GM21529 (cell line): ENCODE data around the gene PLXNA2.

Experiments
- ATAC-seq: cut with Tn5 transposase; IDR thresholded peaks from one replicate; pipeline ENCODE4 v1.9.1; 2021; ENCODE audit not compliant: unreplicated experiment

PLXNA2 gene

DNA sequence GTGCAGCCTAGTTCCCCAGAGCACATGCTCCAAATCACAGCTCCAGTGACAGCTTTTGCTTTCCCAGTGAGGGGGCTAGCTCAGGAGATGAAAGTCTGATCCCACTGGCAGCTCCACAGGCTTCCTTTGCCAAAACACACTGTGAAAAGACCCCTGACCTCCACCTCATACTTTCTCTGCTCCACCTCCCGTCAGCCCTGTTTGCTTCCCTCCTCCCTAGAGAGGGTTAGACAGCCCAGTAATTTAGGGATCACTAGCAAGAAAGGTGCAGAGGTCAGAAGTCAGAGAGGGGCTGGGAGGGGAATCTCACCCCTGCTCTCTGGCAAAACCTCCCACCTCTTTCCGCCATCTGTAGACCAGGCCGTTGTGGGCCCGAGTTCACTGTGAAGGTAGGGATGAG, 62.8 kb downstream of the PLXNA2 start:
- ATAC-seq: no peak

- ATAC-seq: no peak
Observed at GRCh38 chr1:208180421-208180820, 63.8 kb downstream of the PLXNA2 start.

DNA sequence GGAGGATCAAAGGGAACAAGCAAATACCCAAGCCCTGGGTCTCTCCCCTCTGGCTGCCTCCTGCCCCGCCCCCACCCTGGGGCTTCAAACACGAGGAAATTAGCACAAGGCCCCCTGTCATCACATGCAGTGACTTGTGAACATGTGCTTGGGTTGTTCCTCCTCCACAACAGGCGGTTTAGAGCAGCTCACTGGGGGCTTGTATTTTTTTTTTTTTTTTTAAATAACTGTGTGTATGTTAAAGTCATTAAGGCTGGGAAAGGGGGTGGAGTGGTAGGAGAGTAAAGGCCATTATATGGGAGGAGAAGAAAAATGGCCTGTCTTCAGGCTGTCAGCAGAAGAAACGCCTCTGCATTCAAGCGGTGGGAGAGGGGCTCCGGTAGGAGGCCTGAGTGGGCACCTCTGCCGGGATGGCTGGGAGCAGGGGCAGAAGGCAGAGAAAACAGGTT, 64.2 kb downstream of the PLXNA2 start:
- ATAC-seq: no peak

GRCh38 chr1:208179263-208179816, 64.8 kb downstream of the PLXNA2 start:
- no peak for ATAC-seq

- no peak for ATAC-seq
Observed at GRCh38 chr1:208178091-208178529, 66.1 kb downstream of the PLXNA2 start.

DNA sequence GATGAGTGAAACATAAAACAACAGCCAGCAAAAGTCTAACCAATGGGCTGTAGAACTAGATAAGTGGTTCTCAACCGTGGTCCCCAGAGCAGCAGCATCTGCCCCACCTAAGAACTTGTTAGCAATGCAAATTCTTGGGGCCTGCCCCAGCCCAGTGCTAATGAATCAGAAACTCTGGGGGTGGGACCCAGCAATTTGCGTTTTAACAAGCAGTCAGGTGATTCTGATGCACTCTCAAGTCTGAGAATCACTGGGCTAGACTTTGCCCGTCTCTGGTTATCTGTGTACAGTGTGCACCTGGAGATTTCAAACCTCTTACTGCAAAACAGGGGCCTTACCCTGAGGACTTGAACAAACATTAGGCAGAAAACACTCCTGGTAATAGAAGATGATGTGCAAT, 66.5 kb downstream of the PLXNA2 start:
- ATAC-seq: peak; percentile 84

GRCh38 chr1:208176649-208177048, 67.5 kb downstream of the PLXNA2 start:
- ATAC-seq: no peak

DNA sequence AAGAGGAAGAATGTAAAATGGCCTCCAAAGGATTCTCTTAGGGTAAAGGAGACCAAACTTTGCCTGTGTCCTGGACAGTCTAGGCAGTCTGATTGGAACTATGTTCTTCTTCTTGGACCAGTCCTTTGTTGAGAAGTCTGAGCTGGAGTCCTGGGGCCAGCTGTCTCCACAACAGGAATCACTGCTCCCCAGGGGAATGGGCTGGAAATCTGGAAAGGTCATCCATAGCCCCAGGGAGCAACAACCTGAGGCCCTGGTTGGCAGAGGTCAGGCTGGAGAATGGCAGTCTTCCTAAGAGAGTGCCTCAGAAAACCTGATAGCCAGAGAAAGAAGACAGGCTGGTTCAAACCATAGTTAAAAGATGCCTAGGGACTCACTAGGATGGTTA, 68.7 kb downstream of the PLXNA2 start:
- no peak for ATAC-seq

GRCh38 chr1:208174731-208175507, 69.3 kb downstream of the PLXNA2 start:
- ATAC-seq: no peak

- ATAC-seq: no peak
Observed at GRCh38 chr1:208174200-208174599, 70.0 kb downstream of the PLXNA2 start.

- no peak for ATAC-seq
Observed at GRCh38 chr1:208173749-208174148, 70.4 kb downstream of the PLXNA2 start.

DNA sequence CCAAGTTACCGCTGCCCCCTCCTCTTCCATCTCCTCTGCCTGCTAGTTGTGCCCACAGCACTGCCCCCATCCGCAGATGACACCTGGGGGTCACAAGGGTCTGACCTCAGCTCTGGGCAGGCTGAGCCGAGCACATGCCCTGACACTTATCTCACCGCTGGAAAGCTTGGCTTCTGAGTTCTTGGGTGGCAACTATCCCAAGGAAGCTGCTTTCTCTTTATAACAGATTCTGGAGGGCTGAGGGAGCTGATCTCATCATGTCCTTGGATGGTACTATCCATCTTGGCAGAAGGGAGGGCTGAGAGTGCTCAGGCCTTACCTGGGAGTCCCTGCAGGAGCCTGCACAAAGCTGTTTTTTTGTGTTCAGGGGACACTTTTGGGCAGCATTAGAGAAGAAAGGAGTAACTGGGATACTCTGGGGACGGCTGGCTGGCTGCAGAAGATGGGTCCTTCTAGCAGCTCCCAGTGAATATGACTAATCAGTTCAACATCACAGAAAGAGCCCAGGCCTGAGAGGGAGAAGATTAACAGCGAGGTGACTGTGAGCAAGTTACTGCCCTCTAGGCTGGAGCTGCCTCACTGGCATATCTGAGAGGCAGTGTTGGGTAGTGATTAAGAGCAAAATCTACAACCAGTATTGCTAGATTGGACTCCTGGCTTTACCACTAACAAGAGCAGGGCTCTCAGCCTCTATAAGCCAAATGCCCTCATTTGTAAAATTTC, 71.6 kb downstream of the PLXNA2 start:
- no peak for ATAC-seq

DNA sequence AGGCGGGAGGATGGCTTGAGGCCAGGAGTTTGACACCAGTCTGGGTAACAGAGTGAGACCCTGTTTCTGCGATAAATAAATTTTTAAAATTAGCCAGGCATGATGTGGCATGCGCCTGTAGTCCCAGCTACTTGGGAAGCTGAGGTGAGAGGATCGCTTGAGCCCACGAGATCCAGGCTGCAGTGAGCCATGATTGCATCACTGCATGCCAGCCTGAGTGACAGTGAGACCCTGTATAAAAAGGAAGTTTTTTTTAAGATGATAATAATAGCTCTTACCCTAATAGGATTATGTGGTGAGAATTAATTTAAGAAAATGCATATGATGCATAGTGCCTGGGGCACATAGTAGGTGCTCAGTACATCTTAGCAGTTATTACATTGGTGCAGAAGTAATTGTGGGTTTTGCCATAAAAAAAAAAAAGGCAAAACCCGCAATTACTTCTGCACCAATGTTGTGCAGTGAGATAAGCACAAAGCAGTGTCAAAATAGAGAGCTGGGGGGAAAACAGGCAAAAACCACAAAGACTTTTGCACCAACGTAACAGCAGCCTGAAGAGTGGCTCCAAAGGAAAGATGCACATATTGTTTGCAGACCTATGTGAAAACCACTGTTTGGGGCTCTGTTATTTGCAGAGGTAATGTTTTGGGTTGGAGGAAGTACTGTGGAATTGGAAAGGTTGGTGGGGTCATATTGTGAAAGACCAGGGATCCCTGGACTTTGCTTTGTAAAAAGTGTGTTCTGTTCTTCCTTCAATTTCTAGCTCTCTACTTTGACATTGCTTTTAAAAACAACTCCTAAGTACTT, 72.4 kb downstream of the PLXNA2 start:
- no peak for ATAC-seq

- no peak for ATAC-seq
Observed at GRCh38 chr1:208170252-208170651, 73.9 kb downstream of the PLXNA2 start.

DNA sequence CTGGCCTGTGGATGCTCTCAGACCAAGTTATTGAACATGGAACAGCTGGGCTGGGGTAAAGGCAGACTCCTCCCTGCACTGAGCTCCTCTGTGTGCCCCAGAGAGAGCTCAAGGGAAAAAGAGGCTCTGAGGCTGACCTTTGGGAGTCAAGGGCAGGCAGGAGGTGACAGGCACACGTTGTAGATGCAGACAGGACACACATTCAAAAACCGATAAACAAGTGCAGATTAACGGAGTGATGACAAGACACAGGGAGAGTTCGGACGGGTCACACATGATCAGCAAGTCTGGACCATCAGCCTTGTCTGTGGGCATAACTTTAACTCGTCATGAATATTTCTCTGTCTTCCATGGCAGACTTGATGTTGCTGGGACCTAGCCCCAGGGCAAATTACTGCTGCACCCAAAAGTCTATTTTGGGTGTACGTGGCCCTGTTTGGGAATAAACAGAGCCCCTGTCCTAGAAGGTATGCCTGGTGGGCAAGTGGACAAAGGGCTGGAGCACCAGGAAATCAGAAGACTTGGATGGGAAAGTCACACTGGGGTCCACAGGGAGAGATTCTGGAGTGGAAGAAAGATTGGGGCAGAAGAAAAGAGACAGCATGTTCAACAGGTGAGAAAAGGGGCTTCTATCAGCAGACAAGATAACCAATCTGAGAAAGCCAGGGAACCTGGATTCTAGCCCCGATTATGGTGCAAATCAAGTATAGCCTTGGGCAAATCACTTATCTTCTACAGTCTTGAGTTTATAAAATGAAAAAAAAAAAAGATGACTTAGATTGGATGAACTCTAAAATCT, 74.9 kb downstream of the PLXNA2 start:
- no peak for ATAC-seq

DNA sequence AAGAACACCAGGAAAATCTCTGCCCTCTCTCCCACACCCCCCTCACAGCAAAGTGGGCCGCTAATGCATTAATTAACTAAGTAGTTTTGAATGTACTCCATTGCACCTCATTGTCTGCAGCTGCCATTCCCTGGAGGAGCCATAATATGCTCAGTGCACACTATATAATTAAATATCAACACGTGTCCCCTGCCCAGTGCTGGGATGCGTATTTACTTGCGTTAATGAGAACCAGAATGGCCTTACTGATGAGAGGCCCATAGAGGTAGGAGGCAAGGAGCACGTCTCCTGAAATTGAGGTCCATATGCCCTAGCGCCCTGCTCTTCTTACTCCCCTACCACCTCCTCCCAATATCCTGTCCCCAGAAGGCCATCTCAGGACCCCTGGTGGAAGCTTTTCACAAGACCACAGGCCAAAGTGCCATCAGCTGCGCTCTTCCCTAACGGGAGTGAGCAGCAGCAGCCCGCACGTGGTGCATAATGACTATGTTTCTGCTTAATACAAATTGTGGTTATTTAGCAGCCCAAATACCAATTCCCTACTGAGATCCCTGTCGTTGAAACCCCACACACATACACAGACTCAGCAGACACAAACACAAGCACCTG, 76.8 kb downstream of the PLXNA2 start:
- ATAC-seq: no peak

DNA sequence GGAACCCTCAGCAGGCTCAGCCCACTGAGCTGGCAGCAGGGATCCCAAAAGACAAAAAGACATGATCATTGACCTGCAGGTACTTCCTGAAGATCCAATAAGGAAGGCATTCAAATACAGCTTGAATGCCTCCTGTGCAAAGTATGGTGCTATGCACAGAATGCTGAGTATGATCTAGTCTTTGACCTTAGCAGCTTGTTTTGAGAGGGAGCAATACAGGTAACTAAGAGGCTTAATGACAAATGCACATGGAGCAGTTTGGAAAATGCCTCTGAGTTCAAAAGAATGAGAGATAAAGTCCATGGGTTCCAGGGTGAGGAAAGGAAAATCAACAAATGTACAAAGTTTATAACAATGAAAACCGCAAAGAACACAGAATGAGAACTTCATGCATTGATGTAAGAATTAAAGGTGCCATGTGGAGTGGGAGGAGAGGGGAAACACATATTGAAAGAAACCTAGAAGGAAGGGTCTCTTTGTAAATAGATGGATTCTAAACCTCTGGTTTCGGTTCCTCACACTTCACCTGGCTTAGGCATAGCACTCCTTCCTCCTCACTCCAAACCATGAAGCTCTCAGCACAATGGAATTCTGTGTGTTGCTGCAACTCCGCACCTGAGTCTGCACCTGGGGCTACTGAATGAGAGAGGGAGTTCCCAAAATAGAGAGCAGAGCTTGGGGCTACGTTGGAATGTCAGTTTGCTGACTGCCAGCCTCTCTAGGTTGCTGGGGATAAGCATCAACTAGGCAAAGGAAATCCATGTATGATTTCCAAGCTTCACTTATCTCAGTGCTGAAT, 77.6 kb downstream of the PLXNA2 start:
- ATAC-seq: no peak

DNA sequence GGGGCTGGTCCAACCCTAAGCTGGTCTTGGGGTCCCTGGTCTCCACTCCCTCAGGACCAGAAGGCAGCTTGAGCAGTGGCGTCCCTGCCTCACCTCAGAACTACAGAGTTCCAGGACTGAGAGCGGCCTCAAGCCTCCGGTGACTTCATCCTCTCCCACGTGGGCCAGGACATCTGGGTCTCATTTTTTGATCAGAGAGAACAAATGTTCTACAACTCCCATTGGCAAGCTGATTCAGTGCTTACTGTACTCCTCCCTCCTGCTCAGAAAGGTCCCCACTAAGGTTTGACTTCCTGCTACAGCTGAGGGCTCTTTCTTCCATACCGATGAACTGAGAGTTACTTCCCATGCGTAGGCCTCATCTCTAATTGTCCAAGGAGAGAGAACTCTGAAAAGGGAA, 78.5 kb downstream of the PLXNA2 start:
- no peak for ATAC-seq

- no peak for ATAC-seq
Observed at GRCh38 chr1:208164609-208165008, 79.6 kb downstream of the PLXNA2 start.
